ENCODE measurements around the gene ZNF442.
"Not testable (repeated sequence)": the region's sequence is repeated elsewhere in the genome, so short reads cannot be mapped to it uniquely, and the experiment has no call there.

ZNF442 gene

DNA sequence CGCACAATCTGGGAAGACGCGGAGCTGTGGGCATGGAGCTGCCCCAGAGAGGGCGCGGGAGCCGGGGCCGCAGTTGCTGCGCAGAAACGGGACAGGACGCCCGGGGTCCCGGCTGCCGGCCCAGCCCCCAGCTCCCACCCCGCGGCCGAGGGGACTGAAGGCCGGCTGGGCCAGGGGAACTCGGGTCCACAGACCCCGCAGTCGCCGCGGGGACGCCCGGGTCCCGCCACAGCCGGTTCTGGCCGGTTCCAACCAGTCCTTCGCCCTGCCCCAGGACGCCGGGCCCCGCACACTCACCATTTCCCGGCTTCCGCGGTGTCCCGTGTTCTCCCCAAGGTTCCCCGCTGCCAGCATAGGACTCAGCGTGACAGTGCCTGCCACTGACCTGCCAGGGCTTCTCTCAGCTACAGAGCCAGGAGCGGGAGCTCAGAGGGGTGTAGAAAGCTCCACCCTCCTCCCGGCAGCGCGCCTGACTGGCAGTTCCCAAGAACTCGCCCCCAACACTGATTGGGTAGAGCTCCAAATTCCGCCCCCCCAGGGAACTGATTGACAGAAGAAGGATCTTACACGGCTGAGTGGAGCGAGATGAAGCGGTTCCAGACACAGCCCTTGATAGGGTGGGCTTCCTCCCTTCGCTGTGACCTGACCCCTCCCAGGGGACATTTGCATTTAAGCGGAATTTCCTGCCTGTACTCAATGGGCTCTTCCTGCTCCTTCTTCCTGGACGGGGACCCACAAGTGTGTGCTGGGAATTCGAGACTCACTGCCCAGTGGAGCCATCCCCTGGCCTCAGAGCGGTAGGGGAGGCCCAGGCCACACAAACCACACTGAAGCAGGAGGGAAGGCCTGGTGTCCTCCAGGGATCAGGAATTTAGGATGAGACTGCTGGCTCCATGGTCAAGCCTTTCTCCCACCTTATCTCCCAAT is at the start of gene ZNF442:
Gene ZNF442, minus strand, starts transcription at position 448 of the 927 bp plus-strand sequence. CDS start 2,052 bp downstream, outside the sequence.
- DNase-seq = no peak

DNA sequence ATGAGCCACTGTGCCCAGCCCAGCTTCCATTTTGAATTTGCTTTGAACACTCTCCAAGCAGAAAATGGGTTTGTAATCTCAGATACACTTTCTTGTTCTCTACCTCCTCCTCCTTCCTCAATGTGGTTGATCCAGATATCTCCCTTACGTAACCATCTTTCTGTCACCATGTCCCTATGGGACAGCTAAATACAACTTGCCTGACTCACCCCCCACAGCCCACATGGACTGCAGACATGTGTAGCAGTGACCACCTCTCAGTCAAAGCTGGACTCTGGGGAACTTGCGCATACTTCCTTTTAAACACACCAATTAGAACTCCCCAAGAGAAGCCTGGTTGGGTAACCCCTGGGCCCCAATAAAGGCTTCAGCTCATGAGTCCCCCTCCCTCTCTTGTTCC is 46.4 kb upstream of the ZNF442 start:
- DNase-seq = no peak

DNA sequence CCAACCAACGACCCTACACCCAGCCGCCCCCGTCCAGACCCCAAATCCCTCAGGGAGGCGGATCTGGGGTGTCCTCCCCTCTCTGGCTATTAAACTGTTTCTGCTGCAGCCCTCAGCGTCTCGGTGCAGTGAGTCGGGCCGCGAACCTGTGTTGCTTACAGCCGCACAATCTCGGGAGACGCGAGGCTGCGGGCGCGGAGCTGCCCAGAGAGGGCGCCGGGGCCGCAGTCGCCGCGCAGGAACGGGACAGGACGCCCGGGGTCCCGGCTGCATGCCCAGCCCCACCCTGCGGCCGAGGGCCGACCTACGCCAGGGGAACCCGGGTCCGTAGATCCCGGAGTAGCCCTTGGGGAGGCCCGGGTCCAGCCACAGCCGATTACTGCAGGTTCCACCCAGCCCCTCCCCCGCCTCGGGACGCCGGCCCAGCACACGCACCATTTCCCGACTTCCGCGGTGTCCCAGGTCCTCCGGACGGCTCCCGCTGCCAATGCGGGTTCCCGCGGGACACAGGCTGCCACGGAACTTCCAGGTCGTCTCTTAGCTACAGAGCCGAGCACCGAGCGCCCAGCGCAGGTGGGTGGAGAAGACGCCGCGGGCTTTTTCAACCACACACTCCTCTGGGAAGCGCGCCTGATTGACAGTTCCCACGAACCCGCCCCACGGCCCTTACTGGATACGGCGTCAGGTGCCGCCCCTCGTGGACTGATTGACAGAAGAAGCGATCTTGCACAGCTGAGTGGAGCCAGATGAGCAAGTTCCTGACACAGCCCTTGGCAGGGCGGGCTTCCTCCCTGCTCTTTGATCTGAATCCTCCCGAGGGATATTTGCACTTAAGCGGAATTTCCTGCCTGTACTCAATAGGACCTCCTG is 35.4 kb upstream of the ZNF442 start, which contains the start of gene ZNF799:
Gene ZNF799, minus strand, starts transcription at position 639 of the 870 bp plus-strand sequence. Its CDS starts 201 bp downstream, at position 438.
- no peak for DNase-seq

DNA sequence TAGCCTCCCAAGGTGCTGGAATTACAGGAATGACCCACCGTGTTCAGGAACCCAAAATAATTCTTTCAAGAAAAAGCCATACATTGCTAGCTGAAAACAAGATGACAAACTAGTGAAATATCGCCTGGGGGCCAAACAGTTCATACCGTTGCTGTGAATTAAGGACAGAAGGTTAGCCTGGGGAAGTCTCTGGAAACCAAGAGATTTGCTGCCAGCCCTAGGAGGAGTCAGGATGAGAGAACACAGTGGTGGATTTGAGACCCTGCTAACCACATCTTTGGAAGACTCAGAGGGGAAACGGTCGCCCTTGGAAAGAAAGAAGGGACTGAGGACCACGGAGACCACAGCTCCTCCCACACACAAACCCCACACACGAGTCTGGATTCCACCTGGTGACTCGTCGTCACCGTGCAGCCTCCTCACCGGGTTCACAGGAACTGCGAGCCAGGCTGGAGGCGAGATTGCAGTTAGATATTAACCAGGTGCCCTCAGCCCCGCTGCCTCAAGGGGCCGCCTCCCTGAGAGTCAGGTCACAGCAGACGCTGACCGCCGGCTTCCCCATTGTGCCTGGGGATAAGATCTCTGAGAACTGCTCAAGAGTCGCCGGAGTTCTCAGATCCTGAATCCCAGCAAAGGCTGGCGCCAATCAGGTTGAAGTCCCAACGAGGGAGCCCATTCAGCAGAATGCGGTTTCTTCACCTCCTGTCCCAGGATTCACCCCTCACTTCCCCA is 34.6 kb upstream of the ZNF442 start:
- not testable (repeated sequence) for DNase-seq

DNA sequence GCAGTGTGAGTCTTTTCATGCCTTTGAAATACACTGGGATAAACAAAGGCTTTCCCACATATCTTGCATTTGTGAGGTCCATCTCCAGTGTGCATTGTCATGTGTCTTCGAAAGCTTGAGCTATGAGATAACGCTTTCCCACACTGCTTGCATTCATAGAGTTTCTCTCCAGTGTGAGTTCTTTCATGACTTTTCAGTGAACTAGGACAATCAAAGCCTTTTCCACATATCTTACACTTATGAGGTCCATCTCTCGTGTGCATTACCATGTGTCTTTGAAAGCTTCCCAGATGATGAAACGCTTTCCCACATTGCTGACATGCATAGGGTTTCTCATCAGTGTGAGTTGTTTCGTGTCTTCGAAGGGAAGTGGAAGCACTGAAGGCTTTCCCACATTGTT is 25.7 kb upstream of the ZNF442 start:
- not testable (repeated sequence) for DNase-seq

DNA sequence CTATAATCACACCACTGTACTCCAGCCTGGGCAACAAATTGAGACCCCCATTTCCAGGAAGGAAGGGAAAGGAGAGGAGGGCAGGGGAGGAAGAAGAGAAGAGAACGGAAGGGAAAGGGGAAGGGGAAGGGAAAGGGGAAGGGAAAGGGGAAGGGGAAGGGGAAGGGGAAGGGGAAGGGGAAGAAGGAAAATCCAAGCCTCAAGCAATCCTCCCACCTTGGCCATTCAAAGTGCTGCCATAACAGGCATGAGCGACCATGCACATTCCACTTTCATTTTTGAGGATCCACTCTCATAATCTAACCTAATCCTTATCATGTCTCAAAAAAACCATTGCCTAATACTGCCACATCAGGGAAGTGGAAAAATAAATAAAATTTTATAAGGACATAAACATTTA is 20.9 kb upstream of the ZNF442 start:
- not testable (repeated sequence) for DNase-seq

DNA sequence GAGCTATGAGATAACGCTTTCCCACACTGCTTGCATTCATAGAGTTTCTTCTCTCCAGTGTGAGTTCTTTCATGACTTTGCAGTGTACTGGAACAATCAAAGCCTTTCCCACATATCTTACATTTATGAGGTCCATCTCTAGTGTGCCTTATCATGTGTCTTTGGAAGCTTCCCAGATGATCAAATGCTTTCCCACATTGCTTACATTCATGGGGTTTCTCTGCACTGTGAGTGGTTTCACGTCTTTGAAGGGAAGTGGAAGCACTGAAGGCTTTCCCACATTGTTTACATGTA is 14.9 kb upstream of the ZNF442 start:
- DNase-seq = no peak

DNA sequence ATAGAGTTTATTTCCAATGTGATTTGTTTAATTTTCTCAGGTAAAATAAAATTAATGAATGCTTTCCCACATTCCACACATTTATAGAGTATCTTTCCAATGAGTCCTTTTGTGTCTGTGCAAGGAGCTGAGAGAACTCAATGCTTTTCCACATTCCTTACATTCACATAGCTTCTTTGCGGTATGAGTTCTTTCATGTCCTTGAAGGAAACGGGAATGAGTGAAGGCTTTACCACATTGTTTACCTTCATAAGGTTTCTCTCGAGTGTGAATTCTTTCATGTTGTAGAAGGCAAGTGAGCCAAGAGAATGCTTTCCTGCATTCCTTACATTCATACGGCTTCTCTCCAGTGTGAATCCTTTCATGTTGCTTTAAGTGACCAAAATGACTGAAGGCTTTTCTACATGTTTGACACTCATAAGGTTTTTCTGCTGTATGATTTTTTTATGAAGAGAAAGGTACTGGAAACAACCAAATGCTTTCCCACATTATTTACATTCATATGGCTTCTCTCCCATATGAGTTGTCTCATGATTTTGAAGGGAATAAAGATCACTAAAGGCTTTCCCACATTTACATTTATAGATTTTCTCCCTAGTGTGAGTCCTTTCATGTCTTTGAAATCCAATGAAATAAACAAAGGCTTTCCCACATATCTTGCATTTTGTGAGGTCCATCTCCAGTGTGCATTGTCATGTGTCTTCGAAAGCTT is 14.4 kb upstream of the ZNF442 start:
- DNase-seq = no peak

DNA sequence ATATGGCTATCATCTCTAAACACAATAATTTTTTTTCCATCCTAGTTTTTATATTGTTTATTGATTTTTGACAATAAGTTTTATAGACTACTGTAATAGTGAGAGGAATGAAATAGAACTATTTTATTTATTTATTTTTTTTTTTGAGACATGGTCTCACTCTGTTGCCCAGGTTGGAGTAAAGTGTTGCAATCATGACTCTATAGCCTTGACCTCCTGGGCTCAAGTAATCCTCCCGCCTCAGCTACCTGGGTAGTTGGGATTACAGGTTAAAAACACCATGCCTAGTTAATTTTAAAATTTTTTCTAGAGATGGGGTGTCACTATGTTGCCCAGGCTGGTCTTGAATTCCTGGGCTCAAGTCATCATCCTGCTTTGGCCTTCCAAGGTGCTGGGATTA is 8.5 kb upstream of the ZNF442 start:
- no peak for DNase-seq

DNA sequence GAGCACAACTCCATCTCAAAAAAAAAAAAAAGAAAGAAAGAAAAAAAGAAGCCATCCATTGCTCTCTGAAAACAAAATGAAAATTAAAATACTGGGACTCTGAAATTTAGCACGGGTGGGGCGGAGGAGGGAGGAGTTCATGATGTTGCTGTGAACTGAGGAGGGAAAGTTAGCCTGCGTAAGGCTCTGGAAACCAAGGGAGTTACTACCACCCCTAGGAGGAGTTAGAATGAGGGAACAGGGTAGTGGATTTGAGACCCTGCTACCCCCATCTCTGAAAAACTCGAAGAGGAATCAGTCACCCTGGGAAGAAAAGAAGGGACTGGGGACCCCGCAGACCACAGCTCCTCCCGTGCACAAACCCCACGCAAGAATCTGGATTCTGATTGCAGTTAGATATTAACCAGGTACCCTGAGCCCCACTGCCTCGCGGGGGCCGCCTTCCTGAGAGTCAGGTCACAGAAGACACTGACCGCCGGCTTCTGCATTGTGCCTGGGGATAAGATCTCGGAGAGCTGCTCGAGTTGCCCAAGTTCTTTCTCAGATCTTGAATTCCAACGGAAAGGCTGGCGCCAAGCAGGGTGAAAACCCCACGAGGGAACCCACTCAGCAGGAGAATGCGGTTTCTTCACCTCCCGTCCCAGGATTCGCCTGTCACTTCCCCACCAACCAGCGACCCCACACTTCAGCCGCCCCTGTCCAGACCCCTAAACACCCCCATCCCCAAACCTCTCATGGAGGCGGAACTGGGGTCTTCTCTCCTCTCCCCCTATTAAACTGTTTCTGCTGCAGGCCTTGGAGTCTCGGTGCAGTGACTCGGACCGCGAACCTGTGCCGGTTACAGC is 870 bp downstream of the ZNF442 start:
- no peak for DNase-seq

DNA sequence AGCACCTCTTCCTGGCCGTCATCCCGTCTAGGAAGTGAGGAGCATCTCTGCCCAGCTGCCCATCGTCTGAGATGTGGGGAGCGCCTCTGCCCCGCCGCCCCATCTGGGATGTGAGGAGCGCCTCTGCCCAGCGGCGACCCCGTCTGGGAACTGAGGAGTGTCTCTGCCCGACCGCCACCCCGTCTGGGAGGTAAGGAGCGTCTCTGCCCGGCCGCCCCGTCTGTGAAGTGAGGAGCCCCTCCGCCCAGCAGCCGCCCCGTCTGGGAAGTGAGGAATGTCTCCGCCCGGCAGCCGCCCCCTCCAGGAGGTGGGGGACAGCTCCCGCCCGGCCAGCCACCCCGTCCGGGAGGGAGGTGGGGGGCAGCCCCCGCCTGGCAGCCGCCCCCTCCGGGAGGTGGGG is 3.2 kb downstream of the ZNF442 start:
- not testable (repeated sequence) for DNase-seq

DNA sequence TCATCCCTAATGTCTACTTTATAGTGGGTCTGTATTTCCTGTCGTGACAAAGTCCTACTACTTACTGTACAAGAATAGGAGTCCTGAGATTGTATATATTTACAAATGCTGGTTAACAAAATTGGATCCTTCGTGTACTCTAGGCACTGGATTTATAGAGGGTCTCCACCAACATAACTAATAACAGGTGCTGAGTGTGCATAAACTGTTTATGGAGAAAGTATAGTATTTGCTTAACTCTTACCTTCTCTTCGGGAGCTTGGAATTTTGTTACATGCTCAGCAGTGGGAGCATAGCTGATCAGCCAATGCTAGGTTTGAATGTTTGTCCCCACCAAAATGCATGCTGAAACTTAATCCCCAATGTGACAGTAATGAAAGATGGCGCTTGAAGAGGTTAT is 12.1 kb downstream of the ZNF442 start:
- no peak for DNase-seq

DNA sequence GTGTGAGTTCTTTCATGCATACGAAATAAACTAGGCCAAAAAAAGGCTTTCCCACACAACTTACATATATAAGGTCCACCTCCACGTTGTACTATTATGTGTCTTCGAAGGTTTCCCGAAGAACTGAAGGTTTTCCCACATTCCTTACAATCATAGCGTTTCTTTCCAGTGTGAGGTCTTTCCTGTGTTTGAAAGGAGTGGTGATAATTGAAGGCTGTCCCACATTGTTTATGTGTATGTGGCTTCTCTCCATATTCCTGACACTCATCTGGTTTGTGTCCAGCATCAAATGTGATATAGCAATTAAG is 14.6 kb downstream of the ZNF442 start:
- DNase-seq = no peak

DNA sequence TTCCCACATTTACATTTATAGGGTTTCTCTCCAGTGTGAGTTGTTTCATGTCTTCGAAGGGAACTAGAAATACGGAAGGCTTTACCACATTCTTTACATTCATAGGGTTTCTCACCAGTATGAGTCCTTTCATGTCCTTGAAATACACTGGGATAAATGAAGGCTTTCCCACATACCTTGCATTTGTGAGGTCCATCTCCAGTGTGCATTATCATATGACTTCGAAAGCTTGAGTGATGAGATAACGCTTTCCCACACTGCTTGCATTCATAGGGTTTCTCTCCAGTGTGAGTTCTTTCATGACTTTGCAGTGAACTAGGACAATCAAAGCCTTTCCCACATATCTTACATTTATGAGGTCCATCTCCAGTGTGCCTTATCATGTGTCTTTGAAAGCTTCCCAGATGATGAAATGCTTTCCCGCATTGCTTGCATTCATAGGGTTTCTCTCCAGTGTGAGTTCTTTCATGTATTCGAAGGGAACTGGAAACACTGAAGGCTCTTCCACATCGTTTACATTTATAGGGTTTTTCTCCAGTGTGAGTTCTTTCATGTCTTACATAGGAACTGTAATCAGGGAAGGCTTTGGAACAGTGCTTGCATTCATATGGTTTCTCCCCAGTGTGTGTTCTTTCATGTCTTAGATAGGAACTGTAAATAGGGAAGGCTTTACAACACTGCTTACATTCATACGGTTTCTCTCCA is 15.1 kb downstream of the ZNF442 start:
- no peak for DNase-seq

DNA sequence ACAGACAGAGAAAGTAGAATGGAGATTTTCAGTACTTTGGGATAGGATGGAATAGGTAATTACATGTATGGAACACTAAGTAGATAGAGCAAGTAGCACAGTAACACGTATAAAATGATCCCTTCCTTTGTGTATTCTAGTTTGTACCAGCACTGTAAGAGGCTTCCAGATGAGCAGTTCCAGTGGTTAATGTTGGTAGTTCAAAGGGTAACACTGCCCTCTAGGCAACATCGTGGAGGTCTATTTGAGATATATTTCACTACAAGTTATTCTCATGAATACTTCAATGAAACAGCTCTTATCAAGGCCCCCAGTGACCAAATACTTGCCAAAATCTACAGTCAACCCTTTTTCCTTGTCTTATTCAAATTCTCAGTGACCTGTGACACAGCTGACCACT is 18.6 kb downstream of the ZNF442 start:
- DNase-seq = no peak

DNA sequence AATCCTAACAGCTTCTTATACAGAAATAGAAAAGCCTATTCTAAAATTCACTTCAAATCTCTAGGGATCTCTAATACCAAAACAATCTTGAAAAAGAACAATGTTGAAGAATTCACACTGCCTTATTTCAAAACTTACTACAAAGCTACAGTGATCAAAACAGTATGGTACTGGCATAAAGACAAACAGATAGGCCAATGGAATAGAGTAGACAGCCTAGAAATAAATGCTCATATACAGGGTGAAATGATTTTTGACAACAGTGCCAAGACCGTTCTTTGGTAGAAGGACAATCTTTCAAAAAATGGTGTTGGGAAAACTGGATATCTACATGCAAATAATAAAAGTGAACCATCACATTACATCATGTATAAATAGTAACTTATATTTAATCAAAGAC is 20.3 kb downstream of the ZNF442 start:
- DNase-seq = no peak

DNA sequence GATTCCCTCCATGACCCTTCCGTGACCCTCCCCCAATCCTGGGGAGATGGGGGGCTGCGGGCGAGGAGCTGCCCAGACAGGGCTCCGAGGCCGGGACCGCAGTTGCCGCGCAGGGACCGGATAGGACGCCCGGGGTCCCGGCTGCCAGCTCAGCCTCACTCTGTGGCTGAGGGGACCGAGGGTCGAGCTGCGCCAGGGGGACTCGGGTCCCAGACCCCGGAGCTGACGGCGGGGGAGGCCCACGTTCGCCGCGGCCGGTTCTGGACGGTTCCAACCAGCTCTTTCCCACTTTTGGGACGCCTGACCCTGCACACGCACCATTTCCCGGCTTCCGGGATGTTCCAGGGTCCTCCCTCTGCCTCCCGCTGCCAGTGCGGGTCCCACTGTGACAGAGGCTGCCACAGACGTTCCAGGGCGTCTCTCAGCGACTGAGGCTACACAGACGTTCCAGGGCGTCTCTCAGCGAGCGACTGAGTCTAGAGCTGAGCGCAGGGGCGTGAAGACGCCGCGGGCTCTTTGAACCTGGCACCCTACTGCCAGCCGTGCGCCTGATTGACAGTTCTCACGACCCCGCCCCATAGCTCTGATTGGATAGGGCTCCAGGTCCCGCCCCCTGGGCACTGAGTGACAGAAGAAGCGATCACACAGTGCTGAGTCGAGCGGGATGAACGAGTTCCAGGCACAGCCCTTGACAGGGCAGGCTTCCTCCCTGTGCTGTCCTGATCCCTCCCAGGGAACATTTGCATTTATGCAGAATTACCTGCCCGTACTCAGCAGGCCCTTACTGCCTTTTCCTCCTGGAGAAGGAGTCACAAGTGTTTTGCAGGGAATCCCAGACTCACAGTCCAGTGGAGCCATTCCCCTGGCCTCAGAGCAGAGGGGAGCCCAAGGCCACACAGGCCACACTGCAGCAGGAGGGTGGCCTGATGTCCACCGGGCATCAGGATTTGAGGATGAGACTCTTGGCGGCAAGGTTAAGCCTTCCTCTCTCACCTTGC is 32.0 kb downstream of the ZNF442 start, which contains the start of gene ZNF563:
Gene ZNF563, minus strand, starts transcription at position 472 of the 998 bp plus-strand sequence. Its CDS starts 151 bp downstream, at position 321.
- DNase-seq = no peak

DNA sequence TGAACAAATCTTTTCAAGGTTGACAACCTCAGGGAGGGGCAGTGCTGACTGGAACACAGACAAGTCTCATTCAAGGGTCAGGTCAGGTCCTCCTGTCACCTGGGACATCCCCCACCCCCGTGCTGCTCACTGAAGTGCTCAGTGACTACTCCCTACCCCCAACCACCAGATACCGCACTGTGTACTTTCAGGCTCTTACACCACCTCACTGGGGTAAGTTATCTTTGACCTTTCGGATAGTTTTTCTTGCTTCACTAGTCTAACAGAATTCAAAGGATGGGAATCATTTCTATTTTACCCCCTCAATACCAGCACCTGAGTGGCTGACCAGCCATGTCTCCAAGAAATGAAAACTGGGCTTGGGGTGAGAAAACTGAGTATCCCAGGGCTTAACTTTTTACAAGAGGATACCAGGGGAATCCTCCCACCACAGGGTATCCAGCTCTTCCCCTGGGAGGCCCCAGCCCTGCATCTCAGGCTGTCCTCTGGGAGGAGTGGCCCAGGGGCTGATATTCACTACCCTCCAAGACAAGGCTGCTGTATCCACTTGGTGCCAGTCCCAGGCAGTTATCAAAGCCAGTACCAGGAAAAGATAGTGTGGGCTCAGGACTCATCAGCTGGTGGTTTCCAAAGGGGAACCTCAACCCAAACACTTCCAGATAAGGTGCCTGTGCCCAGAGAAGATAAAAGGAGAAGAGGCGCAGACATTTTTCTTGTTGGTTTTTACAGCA is 34.1 kb downstream of the ZNF442 start:
- no peak for DNase-seq

DNA sequence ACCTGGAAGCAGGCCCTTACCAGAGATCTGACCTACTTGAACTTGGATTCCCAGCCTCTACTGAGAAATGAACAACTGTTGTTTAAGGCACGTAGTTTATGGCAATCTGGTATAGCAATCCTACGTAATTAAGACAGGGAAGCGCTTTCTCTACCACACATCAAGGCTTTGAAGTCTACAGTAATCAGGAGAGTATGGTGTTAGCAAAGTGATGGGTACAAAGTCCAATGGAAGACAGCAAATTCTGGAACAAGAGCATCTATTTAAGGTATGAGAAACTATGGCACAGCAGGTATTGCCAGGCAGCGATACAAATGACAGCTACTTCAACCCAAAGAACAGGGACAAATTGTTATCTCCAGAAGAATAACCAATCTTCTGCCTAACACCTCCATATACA is 35.1 kb downstream of the ZNF442 start:
- no peak for DNase-seq

Data from NK-92 treated with Interleukin-12 subunit alpha and Interleukin-12 subunit beta, amount 100 ng/mL, for 24 hours (cell line).